Measurements from ENCODE around the gene PAIP2. TPM values are rescaled to one million over a fixed set of nuclear protein-coding genes. Genes with fewer than 3 reads are reported as not detected.
"Not testable (repeated sequence)": the region's sequence is repeated elsewhere in the genome, so short reads cannot be mapped to it uniquely, and the experiment has no call there.

The PAIP2 gene
- total RNA-seq, 2 donors from 2014 or later, result 105 to 119 TPM

- TF ChIP-seq POLR2A (IDR thresholded peaks at IDR 0.05) (no peak), CTCF (IDR thresholded peaks at IDR 0.05) (no peak), POLR2AphosphoS5 (IDR thresholded peaks at IDR 0.05) (no peak)
- Histone ChIP-seq H3K27me3 (replicated peaks; ENCODE audit: insufficient read depth) (no peaks in the 10 kb centered on the region), H3K4me1 (replicated peaks) (peaks cover 2% of the 10 kb centered on the region), H3K27ac (no peak overlapping the region), H3K4me3 (no peak overlapping the region), H3K36me3 (no peaks in the 10 kb centered on the region), H3K9me3 (no peaks in the 10 kb centered on the region)
- WGBS, result 86% methylated on average over 7 of the region's 7 CpGs
- intact Hi-C loops (cut with DNase I), result no loop called here
- no peak for DNase-seq (ENCODE audit: low spot score)
These were observed 66.5 kb downstream of the PAIP2 start for GRCh38 chr5:139408191-139408590.

- DNase-seq (ENCODE audit: low spot score); H3K27ac ChIP-seq; H3K36me3 ChIP-seq; H3K27me3 ChIP-seq (replicated peaks; ENCODE audit: insufficient read depth); intact Hi-C loops (cut with DNase I); H3K4me1 ChIP-seq (replicated peaks); H3K4me3 ChIP-seq; H3K9me3 ChIP-seq: not testable (repeated sequence)
- WGBS, result 83% methylated on average over 5 of the region's 5 CpGs
These were observed 67.5 kb downstream of the PAIP2 start for GRCh38 chr5:139409116-139409515.

- no peak for TF ChIP-seq CTCF (IDR thresholded peaks at IDR 0.05)
- TF ChIP-seq POLR2AphosphoS5 (IDR thresholded peaks at IDR 0.05), result no peak
- TF ChIP-seq POLR2A (IDR thresholded peaks at IDR 0.05), result no peak
- H3K4me3 ChIP-seq, result no peak overlapping the region
- no peaks in the 10 kb centered on the region for H3K9me3 ChIP-seq
- intact Hi-C loops (cut with DNase I), result no loop called here
- no peaks in the 10 kb centered on the region for H3K36me3 ChIP-seq
- no peak for DNase-seq (ENCODE audit: low spot score)
- H3K4me1 ChIP-seq (replicated peaks), result no peaks in the 10 kb centered on the region
- H3K27ac ChIP-seq, result no peak overlapping the region
- 70% methylated on average over 6 of the region's 6 CpGs for WGBS
- H3K27me3 ChIP-seq (replicated peaks; ENCODE audit: insufficient read depth), result no peaks in the 10 kb centered on the region
These were observed 68.7 kb downstream of the PAIP2 start for GRCh38 chr5:139410121-139410992.

- no peak for DNase-seq (ENCODE audit: low spot score)
- intact Hi-C loops (cut with DNase I), result no loop called here
- WGBS, result 69% methylated on average over 17 of the region's 17 CpGs
- Histone ChIP-seq H3K9me3 (no peaks in the 10 kb centered on the region), H3K4me1 (replicated peaks) (no peaks in the 10 kb centered on the region), H3K36me3 (no peaks in the 10 kb centered on the region), H3K4me3 (no peak overlapping the region), H3K27ac (no peak overlapping the region), H3K27me3 (replicated peaks; ENCODE audit: insufficient read depth) (no peaks in the 10 kb centered on the region)
- no peak for TF ChIP-seq POLR2A (IDR thresholded peaks at IDR 0.05)
- no peak for TF ChIP-seq CTCF (IDR thresholded peaks at IDR 0.05)
- no peak for TF ChIP-seq POLR2AphosphoS5 (IDR thresholded peaks at IDR 0.05)
These were observed 69.6 kb downstream of the PAIP2 start for GRCh38 chr5:139410993-139411828.

GRCh38 chr5:139413153-139413552 is 71.5 kb downstream of the PAIP2 start:
- H3K4me1 ChIP-seq (replicated peaks), result no peaks in the 10 kb centered on the region

More at GRCh38 chr5:139413153-139413552, 71.5 kb downstream of the PAIP2 start:
- H3K27me3 ChIP-seq (replicated peaks; ENCODE audit: insufficient read depth), result no peaks in the 10 kb centered on the region
- H3K36me3 ChIP-seq, result no peaks in the 10 kb centered on the region
- H3K27ac ChIP-seq, result no peak overlapping the region
- TF ChIP-seq CTCF (IDR thresholded peaks at IDR 0.05) (no peak), POLR2A (IDR thresholded peaks at IDR 0.05) (no peak), POLR2AphosphoS5 (IDR thresholded peaks at IDR 0.05) (no peak)
- no peak for DNase-seq (ENCODE audit: low spot score)
- intact Hi-C loops (cut with DNase I), result no loop called here
- no peaks in the 10 kb centered on the region for H3K9me3 ChIP-seq
- H3K4me3 ChIP-seq, result no peak overlapping the region
- WGBS, result 98% methylated on average over 6 of the region's 6 CpGs

Measured in prostate gland (tissue), 2 donors.